Measurements from ENCODE around the gene ZNF423.

- no peak for TF ChIP-seq CTCF (IDR thresholded peaks at IDR 0.05; ENCODE audit: low read depth, low read length, poor library complexity, severe bottlenecking)
- TF ChIP-seq EZH2phosphoT487 (IDR thresholded peaks at IDR 0.05; ENCODE audit: borderline replicate concordance, low read length) = no peak
Observed at GRCh38 chr16:49659356-49659755, 196.6 kb downstream of the ZNF423 start.

Data from DOHH2 (cell line).